HG02970 (cell line): ENCODE results near the gene KLK12.

Source experiments
- ATAC-seq: cut with Tn5 transposase; IDR thresholded peaks from one replicate; pipeline ENCODE4 v1.9.1; 2021; ENCODE audit warnings: mild to moderate bottlenecking, moderate library complexity, moderate number of reproducible peaks; ENCODE audit not compliant: unreplicated experiment, low FRiP score

The KLK12 gene

GRCh38 chr19:51016798-51017683 is 17.8 kb downstream of the KLK12 start:
- no peak for ATAC-seq

- no peak for ATAC-seq
Observed at GRCh38 chr19:51015691-51016267, 19.0 kb downstream of the KLK12 start.

- ATAC-seq: no peak
Observed at GRCh38 chr19:51014242-51014641, 20.6 kb downstream of the KLK12 start.

GRCh38 chr19:51012661-51013190 is 22.1 kb downstream of the KLK12 start:
- ATAC-seq: no peak

GRCh38 chr19:51010066-51010795 is 24.6 kb downstream of the KLK12 start:
- no peak for ATAC-seq

- no peak for ATAC-seq
Observed at GRCh38 chr19:51009061-51009891, 25.5 kb downstream of the KLK12 start.

GRCh38 chr19:51007488-51007887 is 27.3 kb downstream of the KLK12 start:
- no peak for ATAC-seq

GRCh38 chr19:51006406-51006805 is 28.4 kb downstream of the KLK12 start:
- no peak for ATAC-seq

GRCh38 chr19:51005248-51005647 is 29.6 kb downstream of the KLK12 start:
- no peak for ATAC-seq

- ATAC-seq: no peak
Observed at GRCh38 chr19:51003316-51003715, 31.5 kb downstream of the KLK12 start.

GRCh38 chr19:51002542-51003311 is 32.1 kb downstream of the KLK12 start:
- no peak for ATAC-seq

GRCh38 chr19:51002089-51002532 is 32.7 kb downstream of the KLK12 start:
- no peak for ATAC-seq

GRCh38 chr19:51001515-51001914 is 33.3 kb downstream of the KLK12 start, which contains the start of gene KLK8:
KLK8 (minus strand) TSS chr19:51001604; CDS start chr19:51001167, 437 bp downstream.
- no peak for ATAC-seq

- no peak for ATAC-seq
Observed at GRCh38 chr19:51000981-51001380, 33.8 kb downstream of the KLK12 start.

GRCh38 chr19:51000426-51000825 is 34.4 kb downstream of the KLK12 start:
- no peak for ATAC-seq

- no peak for ATAC-seq
Observed at GRCh38 chr19:50998686-50999085, 36.1 kb downstream of the KLK12 start.

- no peak for ATAC-seq
Observed at GRCh38 chr19:50998061-50998460, 36.7 kb downstream of the KLK12 start.

- ATAC-seq: no peak
Observed at GRCh38 chr19:50994129-50994528, 40.7 kb downstream of the KLK12 start.

GRCh38 chr19:50992666-50993035 is 42.2 kb downstream of the KLK12 start:
- no peak for ATAC-seq
